Suprapubic skin (tissue), 4 donors: ENCODE measurements around the gene STX5.
"Not testable (repeated sequence)": the region's sequence is repeated elsewhere in the genome, so short reads cannot be mapped to it uniquely, and the experiment has no call there.

Experiments
- POLR2A ChIP-seq, 2 donors: fragments of 450-650 bp; IDR thresholded peaks; one replicate each; pipeline ENCODE4 v1.6.1; 2017; ENCODE audit warnings: antibody characterized with exemption in 2 of 2, mild to moderate bottlenecking in 2 of 2, moderate library complexity in 2 of 2
- POLR2AphosphoS5 ChIP-seq, 3 donors: sonication (generic); formaldehyde crosslinking; IDR thresholded peaks; one replicate each; pipeline ENCODE4 v1.6.1; 2017; ENCODE audit warnings: antibody characterized with exemption in 3 of 3
- TF ChIP-seq, protein P1 (sequence below), 2 donors: fragments of 200-600 bp in 1 of 2; fragments of 450-650 bp in 1 of 2; sonication (generic) in 1 of 2; IDR thresholded peaks; one replicate each; pipeline ENCODE4 v1.5.1; 2016 to 2019; ENCODE audit warnings: antibody characterized with exemption in 2 of 2, mild to moderate bottlenecking in 1 of 2, moderate library complexity in 1 of 2

DNA sequence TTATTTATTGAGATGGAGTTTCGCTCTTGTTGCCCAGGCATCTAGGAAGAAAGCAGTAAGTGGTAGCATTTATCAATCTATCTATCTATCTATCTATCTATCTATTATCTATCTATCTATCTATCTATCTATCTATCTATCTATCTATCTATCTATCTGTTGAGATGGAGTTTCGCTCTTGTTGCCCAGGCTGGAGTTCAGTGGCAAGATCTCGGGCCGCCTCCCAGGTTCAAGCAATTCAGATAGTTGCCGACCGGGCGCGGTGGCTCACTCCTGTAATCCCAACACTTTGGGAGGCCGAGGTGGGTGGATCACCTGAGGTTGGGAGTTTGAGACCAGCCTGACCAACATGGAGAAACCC lies 71.0 kb downstream of the STX5 start:
- TF ChIP-seq, protein P1, sequence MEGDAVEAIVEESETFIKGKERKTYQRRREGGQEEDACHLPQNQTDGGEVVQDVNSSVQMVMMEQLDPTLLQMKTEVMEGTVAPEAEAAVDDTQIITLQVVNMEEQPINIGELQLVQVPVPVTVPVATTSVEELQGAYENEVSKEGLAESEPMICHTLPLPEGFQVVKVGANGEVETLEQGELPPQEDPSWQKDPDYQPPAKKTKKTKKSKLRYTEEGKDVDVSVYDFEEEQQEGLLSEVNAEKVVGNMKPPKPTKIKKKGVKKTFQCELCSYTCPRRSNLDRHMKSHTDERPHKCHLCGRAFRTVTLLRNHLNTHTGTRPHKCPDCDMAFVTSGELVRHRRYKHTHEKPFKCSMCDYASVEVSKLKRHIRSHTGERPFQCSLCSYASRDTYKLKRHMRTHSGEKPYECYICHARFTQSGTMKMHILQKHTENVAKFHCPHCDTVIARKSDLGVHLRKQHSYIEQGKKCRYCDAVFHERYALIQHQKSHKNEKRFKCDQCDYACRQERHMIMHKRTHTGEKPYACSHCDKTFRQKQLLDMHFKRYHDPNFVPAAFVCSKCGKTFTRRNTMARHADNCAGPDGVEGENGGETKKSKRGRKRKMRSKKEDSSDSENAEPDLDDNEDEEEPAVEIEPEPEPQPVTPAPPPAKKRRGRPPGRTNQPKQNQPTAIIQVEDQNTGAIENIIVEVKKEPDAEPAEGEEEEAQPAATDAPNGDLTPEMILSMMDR (IDR thresholded peaks at IDR 0.05), result not testable (repeated sequence)
- TF ChIP-seq POLR2A, POLR2AphosphoS5 (IDR thresholded peaks at IDR 0.05): not testable (repeated sequence)
